HEK293 (cell line): ENCODE measurements around the gene TRIM72.

Experiments used
- CTCF ChIA-PET: fragments of 350-600 bp; formaldehyde crosslinking; extraction: SDS; loops from one replicate; lab custom pipeline; 2021; ENCODE audit warnings: antibody characterized with exemption; lab: Yijun Ruan, JAX
- POLR2A ChIA-PET: fragments of 300-600 bp; formaldehyde crosslinking; extraction: SDS; loops from one replicate; lab custom pipeline; 2020; ENCODE audit warnings: antibody characterized with exemption, inconsistent platforms; lab: Yijun Ruan, JAX
- H3K27ac ChIP-seq: fragments of 200-500 bp; sonication (Bioruptor generic); 2 replicates; pipeline ENCODE4 v1.5.1; 2014; ENCODE audit warnings: low read depth, low read length, control low read depth, inconsistent platforms; ENCODE audit errors: extremely low read depth
- H3K36me3 ChIP-seq, 2 experiments: fragments of 200-500 bp in 1 of 2; sonication (Bioruptor generic) in 1 of 2; 1 replicate in 1 of 2; 2 replicates in 1 of 2; pipeline ENCODE4 v1.5.1; 2014 to 2017; ENCODE audit warnings: inconsistent platforms in 2 of 2, low read length in 2 of 2; ENCODE audit not compliant: control insufficient read depth in 2 of 2, insufficient read depth in 1 of 2
- H3K4me1 ChIP-seq: fragments of 200-500 bp; sonication (Bioruptor generic); 2 replicates; pipeline ENCODE4 v1.5.1; 2014; ENCODE audit warnings: mild to moderate bottlenecking, low read length, inconsistent platforms; ENCODE audit not compliant: control insufficient read depth, insufficient read depth
- H3K4me3 ChIP-seq: 2 replicates; pipeline ENCODE4 v1.5.1; 2011; ENCODE audit warnings: low read depth, mild to moderate bottlenecking, control low read depth, low read length, moderate library complexity
- H3K9me3 ChIP-seq: fragments of 200-500 bp; sonication (Bioruptor generic); 2 replicates; pipeline ENCODE4 v1.5.1; 2014; ENCODE audit warnings: low read depth, low read length, inconsistent platforms; ENCODE audit not compliant: control insufficient read depth, insufficient read depth
- BCL6B ChIP-seq: fragments of 450-650 bp; formaldehyde crosslinking; IDR thresholded peaks from 2 replicates; pipeline ENCODE4 v1.5.1; 2017; ENCODE audit warnings: missing biosample characterization, missing genetic modification characterization
- KLF1 ChIP-seq: fragments of 450-650 bp; formaldehyde crosslinking; IDR thresholded peaks from 2 replicates; pipeline ENCODE4 v1.5.1; 2016; ENCODE audit warnings: missing biosample characterization, missing genetic modification characterization
- KLF8 ChIP-seq: fragments of 450-650 bp; formaldehyde crosslinking; IDR thresholded peaks from 2 replicates; pipeline ENCODE4 v1.5.1; 2016; ENCODE audit warnings: missing biosample characterization, missing genetic modification characterization
- PBX3 ChIP-seq: sonication (generic); formaldehyde crosslinking; IDR thresholded peaks from 2 replicates; pipeline ENCODE4 v1.8.1; 2022; ENCODE audit warnings: mild to moderate bottlenecking, moderate library complexity, missing genetic modification reagents
- PRDM10 ChIP-seq: fragments of 450-650 bp; formaldehyde crosslinking; IDR thresholded peaks from 2 replicates; pipeline ENCODE4 v1.5.1; 2016; ENCODE audit warnings: missing biosample characterization, missing genetic modification characterization
- PRDM2 ChIP-seq: fragments of 450-650 bp; formaldehyde crosslinking; IDR thresholded peaks from 2 replicates; pipeline ENCODE4 v1.5.1; 2016; ENCODE audit warnings: missing biosample characterization, missing genetic modification characterization, borderline replicate concordance
- TCF7L2 ChIP-seq: IDR thresholded peaks from 2 replicates; pipeline ENCODE4 v1.6.1; 2011; ENCODE audit warnings: low read depth, mild to moderate bottlenecking, inconsistent platforms, low read length, moderate library complexity, borderline replicate concordance
- YY2 ChIP-seq: fragments of 450-650 bp; formaldehyde crosslinking; IDR thresholded peaks from 2 replicates; pipeline ENCODE4 v1.5.1; 2016; ENCODE audit warnings: missing biosample characterization, missing genetic modification characterization
- ZBTB10 ChIP-seq: fragments of 450-650 bp; formaldehyde crosslinking; IDR thresholded peaks from 2 replicates; pipeline ENCODE4 v1.5.1; 2016; ENCODE audit warnings: missing biosample characterization, missing genetic modification characterization
- ZNF112 ChIP-seq: fragments of 450-650 bp; formaldehyde crosslinking; IDR thresholded peaks from 2 replicates; pipeline ENCODE4 v1.5.0; 2017; ENCODE audit warnings: missing biosample characterization, missing genetic modification characterization
- ZNF202 ChIP-seq: fragments of 450-650 bp; formaldehyde crosslinking; IDR thresholded peaks from 2 replicates; pipeline ENCODE4 v1.5.1; 2016; ENCODE audit warnings: missing biosample characterization, missing genetic modification characterization, borderline replicate concordance
- ZNF24 ChIP-seq: fragments of 450-650 bp; formaldehyde crosslinking; IDR thresholded peaks from 2 replicates; pipeline ENCODE4 v1.5.1; 2016; ENCODE audit warnings: missing biosample characterization, missing genetic modification characterization
- ZNF473 ChIP-seq: fragments of 450-650 bp; formaldehyde crosslinking; IDR thresholded peaks from 2 replicates; pipeline ENCODE4 v1.5.1; 2017; ENCODE audit warnings: missing biosample characterization, missing genetic modification characterization
- ZNF549 ChIP-seq: fragments of 450-650 bp; IDR thresholded peaks from 2 replicates; pipeline ENCODE4 v1.5.1; 2018; ENCODE audit warnings: missing biosample characterization, missing genetic modification characterization, mild to moderate bottlenecking, inconsistent platforms, moderate library complexity
- ZNF596 ChIP-seq: fragments of 450-650 bp; IDR thresholded peaks from 2 replicates; pipeline ENCODE4 v1.5.0; 2018; ENCODE audit warnings: missing biosample characterization, mild to moderate bottlenecking, missing genetic modification characterization, moderate library complexity
- ZNF664 ChIP-seq: fragments of 450-650 bp; formaldehyde crosslinking; IDR thresholded peaks from 2 replicates; pipeline ENCODE4 v1.5.1; 2016; ENCODE audit warnings: missing biosample characterization, missing genetic modification characterization
- ZNF692 ChIP-seq: fragments of 450-650 bp; formaldehyde crosslinking; IDR thresholded peaks from 2 replicates; pipeline ENCODE4 v1.5.1; 2016; ENCODE audit warnings: missing biosample characterization, missing genetic modification characterization
- ZNF701 ChIP-seq: fragments of 450-650 bp; formaldehyde crosslinking; IDR thresholded peaks from 2 replicates; pipeline ENCODE4 v1.5.1; 2016; ENCODE audit warnings: missing biosample characterization, missing genetic modification characterization
- ZNF704 ChIP-seq: fragments of 450-650 bp; formaldehyde crosslinking; IDR thresholded peaks from 2 replicates; pipeline ENCODE4 v1.5.1; 2016; ENCODE audit warnings: missing biosample characterization, missing genetic modification characterization

TRIM72 gene

GRCh38 chr16:31267332-31268032 lies 53.6 kb downstream of the TRIM72 start (continued):
- TF ChIP-seq PRDM2 (no peak), ZNF596 (tag by site-specific recombination) (no peak), ZNF692 (tag by site-specific recombination) (no peak), ZNF664 (tag by site-specific recombination) (no peak), ZNF202 (no peak), ZNF549 (tag by site-specific recombination) (no peak), ZNF701 (tag by site-specific recombination) (no peak), TCF7L2 (no peak), ZNF704 (tag by site-specific recombination) (no peak), ZNF112 (tag by site-specific recombination) (no peak), BCL6B (tag by site-specific recombination) (no peak), ZNF473 (tag by site-specific recombination) (no peak)

GRCh38 chr16:31268033-31268365 lies 54.1 kb downstream of the TRIM72 start:
- ChIA-PET POLR2A (interaction anchor here (1.1 kb wide), 1 partner anchor 88 kb away, joined by 3 read pairs; the partner anchor contains the start of gene FUS), CTCF (no interaction called here)
- TF ChIP-seq ZNF24 (tag by site-specific recombination) (no peak), KLF8 (tag by site-specific recombination) (no peak), PBX3 (CRISPR knock-in tag) (no peak), YY2 (tag by site-specific recombination) (no peak), PRDM10 (tag by site-specific recombination) (no peak), ZBTB10 (no peak), KLF1 (tag by site-specific recombination) (no peak)

More at GRCh38 chr16:31268033-31268365, 54.1 kb downstream of the TRIM72 start:
- no peaks in the 10 kb centered on the region for H3K36me3 ChIP-seq
- no peak overlapping the region for H3K27ac ChIP-seq
- no peaks in the 10 kb centered on the region for H3K4me1 ChIP-seq
- H3K9me3 ChIP-seq = no peaks in the 10 kb centered on the region
- H3K4me3 ChIP-seq = no peak overlapping the region
